A549 (cell line): ENCODE data around the gene AP1S2. TPM values are rescaled to one million over a fixed set of nuclear protein-coding genes. Genes with fewer than 3 reads are reported as not detected.

Source experiments
- ATAC-seq, 2 experiments: fragments of 200-7000 bp in 1 of 2; fragments of >200 bp in 1 of 2; cut with Nextera tagmentation in 1 of 2; cut with Tn5 transposase in 1 of 2; 3 replicates each; pipeline versions ENCODE4 v1.8.0 to v1.9.1; 2018 to 2020; ENCODE audit warnings: mild to moderate bottlenecking in 1 of 2, moderate library complexity in 1 of 2
- CTCF ChIA-PET: fragments of 300-600 bp; sonication (Branson Sonifier 250); formaldehyde crosslinking; extraction: SDS; loops from one replicate; lab custom pipeline; 2021; ENCODE audit warnings: antibody characterized with exemption, inconsistent platforms; lab: Yijun Ruan, JAX
- POLR2A ChIA-PET: fragments of 350-600 bp; formaldehyde crosslinking; extraction: SDS; loops from one replicate; lab custom pipeline; 2021; ENCODE audit warnings: antibody characterized with exemption, inconsistent platforms; lab: Yijun Ruan, JAX
- DNase-seq, 2 experiments: peaks; one replicate each; pipeline versions ENCODE4 v3.0.0 to v3.0.0-alpha.2; 2011 to 2016; ENCODE audit warnings: low read depth in 1 of 2, low spot score in 1 of 2
- FAIRE-seq: peaks from 2 replicates; lab custom pipeline; 2011; peaks lifted over from hg19 to GRCh38; lab: Jason Lieb, UNC
- H3K27ac ChIP-seq, 2 experiments: fragments of >200 bp; sonication (Bioruptor Twin); formaldehyde crosslinking; 3 replicates each; pipeline ENCODE4 v1.5.1; 2016 to 2017
- H3K4me1 ChIP-seq: fragments of >200 bp; sonication (Bioruptor Twin); formaldehyde crosslinking; 3 replicates; pipeline ENCODE4 v1.6.1; 2016
- H3K4me2 ChIP-seq: fragments of >200 bp; sonication (Bioruptor Twin); formaldehyde crosslinking; 3 replicates; pipeline ENCODE4 v1.6.1; 2016
- H3K4me3 ChIP-seq: fragments of >200 bp; sonication (Bioruptor Twin); formaldehyde crosslinking; 3 replicates; pipeline ENCODE4 v1.5.1; 2016
- H3K9me3 ChIP-seq: fragments of >200 bp; sonication (Bioruptor Twin); formaldehyde crosslinking; 3 replicates; pipeline ENCODE4 v1.6.1; 2016
- CBX2 ChIP-seq: fragments of 200-600 bp; sonication (generic); IDR thresholded peaks from 2 replicates; pipeline ENCODE4 v1.6.1; 2016; ENCODE audit warnings: low read depth, mild to moderate bottlenecking, borderline replicate concordance
- CEBPB ChIP-seq, 2 experiments: fragments of >200 bp in 1 of 2; sonication (Bioruptor Twin) in 1 of 2; formaldehyde crosslinking in 1 of 2; IDR thresholded peaks; 2 replicates each; pipeline ENCODE4 v1.6.1; 2012 to 2016
- CTCF ChIP-seq: fragments of >200 bp; sonication (Bioruptor Twin); formaldehyde crosslinking; IDR thresholded peaks from 3 replicates; pipeline ENCODE4 v1.5.1; 2016
- HES2 ChIP-seq: fragments of >200 bp; sonication (Bioruptor Twin); formaldehyde crosslinking; IDR thresholded peaks from 2 replicates; pipeline ENCODE4 v1.6.1; 2016
- HEYL ChIP-seq: fragments of 250-450 bp; sonication (Bioruptor Pico); IDR thresholded peaks from 2 replicates; pipeline ENCODE4 v1.8.0; 2021; ENCODE audit warnings: mild to moderate bottlenecking, moderate library complexity
- JUNB ChIP-seq: fragments of >200 bp; sonication (Bioruptor Twin); formaldehyde crosslinking; IDR thresholded peaks from 2 replicates; pipeline ENCODE4 v1.6.1; 2016
- KDM5A ChIP-seq: fragments of 200-600 bp; sonication (generic); IDR thresholded peaks from 2 replicates; pipeline ENCODE4 v1.6.1; 2016; ENCODE audit warnings: antibody characterized with exemption, mild to moderate bottlenecking
- MYC ChIP-seq: IDR thresholded peaks from 2 replicates; pipeline ENCODE4 v1.6.1; 2012; ENCODE audit warnings: mild to moderate bottlenecking, inconsistent platforms, low read length, improper control_type of control experiment, borderline replicate concordance
- NR3C1 ChIP-seq: fragments of >200 bp; sonication (Bioruptor Twin); formaldehyde crosslinking; IDR thresholded peaks from 3 replicates; pipeline ENCODE4 v1.6.1; 2017
- PHF8 ChIP-seq: fragments of 200-600 bp; sonication (generic); IDR thresholded peaks from 2 replicates; pipeline ENCODE4 v1.6.1; 2016; ENCODE audit warnings: low read depth, mild to moderate bottlenecking, antibody characterized with exemption, moderate library complexity, borderline replicate concordance
- RAD21 ChIP-seq, 2 experiments: fragments of >200 bp in 1 of 2; sonication (Bioruptor Twin) in 1 of 2; formaldehyde crosslinking in 1 of 2; IDR thresholded peaks in 1 of 2; conservative IDR thresholded peaks in 1 of 2; 2 replicates in 1 of 2; 3 replicates in 1 of 2; pipeline ENCODE4 v1.6.1; 2012 to 2018; ENCODE audit warnings: inconsistent platforms in 1 of 2
- RARB ChIP-seq: fragments of 250-450 bp; sonication (Bioruptor Pico); IDR thresholded peaks from 2 replicates; pipeline ENCODE4 v1.8.0; 2021; ENCODE audit warnings: mild to moderate bottlenecking, moderate library complexity
- SMC3 ChIP-seq: fragments of >200 bp; sonication (Bioruptor Twin); formaldehyde crosslinking; IDR thresholded peaks from 3 replicates; pipeline ENCODE4 v1.6.1; 2018; ENCODE audit warnings: inconsistent platforms
- USF2 ChIP-seq: fragments of 450-650 bp; IDR thresholded peaks from 2 replicates; pipeline ENCODE4 v1.6.1; 2014; ENCODE audit warnings: antibody characterized with exemption
- ZFP36 ChIP-seq: fragments of 450-650 bp; IDR thresholded peaks from 2 replicates; pipeline ENCODE4 v1.6.1; 2014; ENCODE audit warnings: borderline replicate concordance; ENCODE audit not compliant: partially characterized antibody
- WGBS: methylation state at CpG from one replicate; pipeline ENCODE4 v1.1.6; 2017; ENCODE audit errors: missing lambda C conversion rate; 5-methylcytosine and 5-hydroxymethylcytosine counted together
- polyA plus RNA-seq, 4 experiments: library from polyadenylated mRNA; depleted of rRNA in 3 of 4; stranded (reverse); fragments of >200 nt; fragmentation: RNase III in 1 of 4; extraction: RNeasy Plus Mini Kit Qiagen cat#74134 plus additional on column Dnase treatment in 1 of 4; gene quantifications; 2 replicates in 3 of 4; 3 replicates in 1 of 4; pipeline ENCODE4 v1.2.3, GENCODE V29; 2011 to 2017

Gene AP1S2
- polyA plus RNA-seq, 2 of the 4 experiments (the other 2 are of a cell fraction): 17.1 to 18.5 TPM

- WGBS: 26% methylated on average over 1 of the region's 1 CpG
- no peak for FAIRE-seq
- H3K4me2 ChIP-seq: no peak overlapping the region
- H3K27ac ChIP-seq: no peak overlapping the region
- POLR2A ChIA-PET: interaction anchor here (0.6 kb wide), 1 partner anchor 855 kb away, joined by 7 read pairs; no protein-coding TSS in a partner anchor
- no peaks in the 10 kb centered on the region for H3K4me1 ChIP-seq
- H3K9me3 ChIP-seq: no peaks in the 10 kb centered on the region
- no peak overlapping the region for H3K4me3 ChIP-seq
- TF ChIP-seq KDM5A: no peak
- no peak for TF ChIP-seq ZFP36
- no peak for TF ChIP-seq RARB (CRISPR knock-in tag)
- no peak for TF ChIP-seq HES2
- TF ChIP-seq, all 56 proteins: peak for 0
- DNase-seq (no peak), ATAC-seq (no peak)
- CTCF ChIA-PET: interaction anchor here (0.8 to 2.0 kb wide), 4 partner anchors 9 to 56 kb away, joined by 3 to 8 read pairs (median 4); no protein-coding TSS in a partner anchor
Measured at GRCh38 chrX:15816438-15816809, 38.2 kb downstream of the AP1S2 start.

GRCh38 chrX:15815779-15816437 is 38.7 kb downstream of the AP1S2 start:
- POLR2A ChIA-PET: interaction anchor here (0.6 kb wide), 1 partner anchor 855 kb away, joined by 7 read pairs; no protein-coding TSS in a partner anchor
- Histone ChIP-seq H3K27ac (no peak overlapping the region), H3K4me2 (no peak overlapping the region), H3K4me3 (no peak overlapping the region), H3K4me1 (no peaks in the 10 kb centered on the region), H3K9me3 (no peaks in the 10 kb centered on the region)
- TF ChIP-seq SMC3 (0 out of 3 replicates have a peak, but pooled peaks have one; percentile 7), RAD21 (conservative IDR thresholded peaks at IDR 0.05 in 1 of 2, IDR thresholded peaks at IDR 0.05 in 1 of 2) (peak; percentile 24 to 41; a peak in 3 of 5 replicates), MYC (no peak)
- WGBS: 70% methylated on average over 10 of the region's 10 CpGs
- FAIRE-seq (peak; percentile 46), ATAC-seq (peak; percentile 84 to 86; a peak in 5 of 6 replicates), DNase-seq (peak; percentile 19 to 44)
- CTCF ChIA-PET: interaction anchor here (0.8 to 2.0 kb wide), 4 partner anchors 9 to 56 kb away, joined by 3 to 8 read pairs (median 4); no protein-coding TSS in a partner anchor

- WGBS: 93% methylated on average over 6 of the region's 6 CpGs
- no peak overlapping the region for H3K27ac ChIP-seq
- TF ChIP-seq CBX2: no peak
- TF ChIP-seq NR3C1: no peak
- no peak for TF ChIP-seq CTCF
- TF ChIP-seq, all 56 proteins: peak for 0
- no peak overlapping the region for H3K4me3 ChIP-seq
- H3K4me1 ChIP-seq: no peaks in the 10 kb centered on the region
- ChIA-PET CTCF (interaction anchor here (2.0 kb wide), 1 partner anchor 14 kb away, joined by 8 read pairs; no protein-coding TSS in a partner anchor), POLR2A (no interaction called here)
- ATAC-seq (no peak), DNase-seq (no peak), FAIRE-seq (no peak)
- H3K4me2 ChIP-seq: no peak overlapping the region
- no peaks in the 10 kb centered on the region for H3K9me3 ChIP-seq
Measured at GRCh38 chrX:15814771-15815365, 39.7 kb downstream of the AP1S2 start.

GRCh38 chrX:15813416-15813815 is 41.2 kb downstream of the AP1S2 start:
- no peaks in the 10 kb centered on the region for H3K9me3 ChIP-seq
- H3K4me2 ChIP-seq: no peak overlapping the region
- ATAC-seq (no peak), DNase-seq (no peak), FAIRE-seq (no peak)
- H3K27ac ChIP-seq: no peak overlapping the region
- ChIA-PET CTCF (no interaction called here), POLR2A (no interaction called here)
- TF ChIP-seq CEBPB (IDR thresholded peaks at IDR 0.05) (no peak), HEYL (CRISPR knock-in tag) (no peak), PHF8 (no peak), USF2 (no peak), JUNB (no peak), CTCF (no peak)
- no peaks in the 10 kb centered on the region for H3K4me1 ChIP-seq
- H3K4me3 ChIP-seq: no peak overlapping the region
- 87% methylated on average over 1 of the region's 1 CpG for WGBS
